Transverse colon (tissue), 4 donors: ENCODE results near the gene TFAP2A. TPM values are rescaled to one million over a fixed set of nuclear protein-coding genes. Genes with fewer than 3 reads are reported as not detected.

Source experiments
- DNase-seq: peaks from one replicate; pipeline ENCODE4 v3.0.0-alpha.2; 2019
- H3K27ac ChIP-seq, 4 donors: fragments of 200-600 bp; sonication (generic); 2 replicates each; pipeline ENCODE4 v1.5.1; 2016 to 2018; ENCODE audit warnings: inconsistent platforms in 4 of 4
- H3K27me3 ChIP-seq: fragments of 200-600 bp; sonication (generic); 2 replicates; pipeline ENCODE4 v1.5.1; 2017; ENCODE audit warnings: inconsistent platforms
- H3K36me3 ChIP-seq, 4 donors: fragments of 200-600 bp; sonication (generic); 2 replicates each; pipeline ENCODE4 v1.5.1; 2017 to 2019; ENCODE audit warnings: inconsistent platforms in 4 of 4
- H3K4me1 ChIP-seq, 4 donors: fragments of 200-600 bp; sonication (generic); 2 replicates each; pipeline ENCODE4 v1.5.1; 2017 to 2020; ENCODE audit warnings: inconsistent platforms in 4 of 4
- H3K4me3 ChIP-seq, 4 donors: fragments of 200-600 bp; sonication (generic); 1 replicate in 1 of 4; 2 replicates in 3 of 4; pipeline versions ENCODE4 v1.5.1 to v1.6.1; 2017 to 2019; ENCODE audit warnings: inconsistent platforms in 4 of 4
- H3K9me3 ChIP-seq, 2 donors: fragments of 200-600 bp; sonication (generic); 2 replicates each; pipeline ENCODE4 v1.5.1; 2017 to 2019; ENCODE audit warnings: inconsistent platforms in 2 of 2
- EP300 ChIP-seq: sonication (generic); formaldehyde crosslinking; IDR thresholded peaks from one replicate; pipeline ENCODE4 v1.6.1; 2017; ENCODE audit warnings: antibody characterized with exemption, low read depth
- POLR2A ChIP-seq: fragments of 450-650 bp; IDR thresholded peaks from one replicate; pipeline ENCODE4 v1.6.1; 2016; ENCODE audit warnings: antibody characterized with exemption, mild to moderate bottlenecking, moderate library complexity
- POLR2AphosphoS5 ChIP-seq, 3 donors: sonication (generic); formaldehyde crosslinking; IDR thresholded peaks; one replicate each; pipeline ENCODE4 v1.6.1; 2016; ENCODE audit warnings: antibody characterized with exemption in 3 of 3
- WGBS, 2 donors: methylation state at CpG; one replicate each; pipeline ENCODE4 v1.1.5; 2018; ENCODE audit warnings: low coverage in 1 of 2; 5-methylcytosine and 5-hydroxymethylcytosine counted together
- in situ Hi-C, 4 donors: fragments of 200-750 bp; cut with MboI; loops; one replicate each; pipeline versions ENCODE4 v1.15.0 to v1.15.1; 2017; ENCODE audit warnings: low sequenced_read_pairs in 3 of 4, low pct_ligation_motif_present in 1 of 4, low pct_unique_long_range_greater_than_20kb in 1 of 4
- intact Hi-C: fragments of 100-400 bp; cut with DNase I; formaldehyde crosslinking; loops from one replicate; pipeline ENCODE4 v1.15.1; 2023; ENCODE audit warnings: low total_unique reads
- total RNA-seq, 4 donors: library from RNA; depleted of rRNA; stranded (reverse); fragments of >200 nt; gene quantifications; one replicate each; pipeline ENCODE4 v1.1.0, GENCODE V29; 2016
- TF ChIP-seq, protein P1 (sequence below), 5 experiments: fragments of 200-600 bp in 3 of 5; fragments of 450-650 bp in 2 of 5; sonication (generic) in 3 of 5; IDR thresholded peaks; 1 replicate in 2 of 5; 2 replicates in 3 of 5; pipeline ENCODE4 v1.5.1; 2016 to 2017; ENCODE audit warnings: antibody characterized with exemption in 5 of 5, inconsistent platforms in 3 of 5, mild to moderate bottlenecking in 2 of 5, moderate library complexity in 1 of 5

Gene TFAP2A
- total RNA-seq, 4 donors from 2014 or later = not detected

GRCh38 chr6:10398446-10399218 is 16.2 kb downstream of the TFAP2A start:
- Histone ChIP-seq H3K4me1 (peaks cover 3 to 6% (median 5%) of the 10 kb centered on the region in 4 donors), H3K36me3 (no peaks in the 10 kb centered on the region), H3K9me3 (no peaks in the 10 kb centered on the region), H3K4me3 (no peak overlapping the region), H3K27me3 (peaks cover 99% of the 10 kb centered on the region), H3K27ac (no peak overlapping the region)
- no peak for DNase-seq
- no peak for TF ChIP-seq EP300
- intact Hi-C loops = no loop called here
- WGBS, 2 donors = 43 to 100% methylated on average over 1 to 20 of the region's 20 CpGs
- in situ Hi-C loops = no loop called here

DNA sequence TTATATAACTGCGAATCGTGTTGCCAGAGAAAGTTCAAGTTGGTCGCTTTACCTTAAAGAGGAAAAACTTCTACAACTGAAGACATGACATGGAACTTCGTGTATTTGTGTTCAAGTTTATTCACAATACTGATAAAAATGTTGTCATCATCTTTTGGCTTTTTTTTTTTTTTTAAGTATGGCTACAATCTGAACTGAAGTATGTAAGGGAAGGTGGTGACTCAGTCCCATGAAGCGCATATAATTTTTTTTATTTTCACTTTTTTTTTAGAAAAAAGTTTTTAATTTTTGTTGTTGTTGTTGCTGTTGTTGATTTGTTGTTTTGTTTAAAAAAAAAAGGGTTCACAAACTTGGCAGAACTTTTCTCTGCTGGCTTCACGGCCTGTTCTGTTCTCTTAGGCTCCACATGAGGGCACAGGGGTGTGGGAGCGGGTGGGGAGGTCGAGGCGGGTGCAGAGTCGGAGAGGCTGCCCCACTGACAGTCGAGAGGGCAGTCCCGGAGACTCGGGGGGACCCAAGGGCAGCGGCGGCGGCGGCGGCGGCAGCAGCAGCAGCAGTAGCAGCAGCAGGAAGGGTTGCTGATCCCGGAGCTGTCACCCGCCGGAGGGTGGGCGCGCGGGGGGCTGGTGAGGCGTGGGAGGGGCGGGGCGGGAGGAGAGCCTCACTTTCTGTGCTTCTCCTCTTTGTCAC is 17.0 kb downstream of the TFAP2A start:
- Histone ChIP-seq H3K27me3 (peaks cover 100% of the 10 kb centered on the region), H3K9me3 (no peaks in the 10 kb centered on the region), H3K36me3 (no peaks in the 10 kb centered on the region), H3K27ac (no peak overlapping the region), H3K4me3 (no peak overlapping the region), H3K4me1 (no peaks in the 10 kb centered on the region)
- WGBS, 2 donors = 33 to 53% methylated on average over 17 to 28 of the region's 28 CpGs
- TF ChIP-seq EP300 = no peak
- TF ChIP-seq, protein P1, sequence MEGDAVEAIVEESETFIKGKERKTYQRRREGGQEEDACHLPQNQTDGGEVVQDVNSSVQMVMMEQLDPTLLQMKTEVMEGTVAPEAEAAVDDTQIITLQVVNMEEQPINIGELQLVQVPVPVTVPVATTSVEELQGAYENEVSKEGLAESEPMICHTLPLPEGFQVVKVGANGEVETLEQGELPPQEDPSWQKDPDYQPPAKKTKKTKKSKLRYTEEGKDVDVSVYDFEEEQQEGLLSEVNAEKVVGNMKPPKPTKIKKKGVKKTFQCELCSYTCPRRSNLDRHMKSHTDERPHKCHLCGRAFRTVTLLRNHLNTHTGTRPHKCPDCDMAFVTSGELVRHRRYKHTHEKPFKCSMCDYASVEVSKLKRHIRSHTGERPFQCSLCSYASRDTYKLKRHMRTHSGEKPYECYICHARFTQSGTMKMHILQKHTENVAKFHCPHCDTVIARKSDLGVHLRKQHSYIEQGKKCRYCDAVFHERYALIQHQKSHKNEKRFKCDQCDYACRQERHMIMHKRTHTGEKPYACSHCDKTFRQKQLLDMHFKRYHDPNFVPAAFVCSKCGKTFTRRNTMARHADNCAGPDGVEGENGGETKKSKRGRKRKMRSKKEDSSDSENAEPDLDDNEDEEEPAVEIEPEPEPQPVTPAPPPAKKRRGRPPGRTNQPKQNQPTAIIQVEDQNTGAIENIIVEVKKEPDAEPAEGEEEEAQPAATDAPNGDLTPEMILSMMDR (IDR thresholded peaks at IDR 0.05) = no peak
- no peak for TF ChIP-seq POLR2AphosphoS5 (IDR thresholded peaks at IDR 0.05)
- no peak for TF ChIP-seq POLR2A
- DNase-seq = no peak
- intact Hi-C loops (no loop called here), in situ Hi-C loops (no loop called here)

- no peaks in the 10 kb centered on the region for H3K9me3 ChIP-seq
- in situ Hi-C loops = no loop called here
- no peak overlapping the region for H3K27ac ChIP-seq
- TF ChIP-seq, protein P1 (IDR thresholded peaks at IDR 0.05) = no peak
- TF ChIP-seq EP300 (no peak), POLR2A (no peak), POLR2AphosphoS5 (IDR thresholded peaks at IDR 0.05) (no peak)
- 38 to 55% methylated on average over 3 of the region's 3 CpGs for WGBS, 2 donors
- H3K4me1 ChIP-seq = no peaks in the 10 kb centered on the region
- H3K27me3 ChIP-seq = peaks cover 100% of the 10 kb centered on the region
- intact Hi-C loops = no loop called here
- DNase-seq = no peak
- no peak overlapping the region for H3K4me3 ChIP-seq
- H3K36me3 ChIP-seq = no peaks in the 10 kb centered on the region
Measured at GRCh38 chr6:10396785-10397184, 18.1 kb downstream of the TFAP2A start.

GRCh38 chr6:10395704-10396546 is 18.9 kb downstream of the TFAP2A start:
- Histone ChIP-seq H3K9me3 (no peaks in the 10 kb centered on the region), H3K4me3 (no peak overlapping the region), H3K27ac (no peak overlapping the region), H3K4me1 (no peaks in the 10 kb centered on the region), H3K27me3 (peaks cover 100% of the 10 kb centered on the region), H3K36me3 (no peaks in the 10 kb centered on the region)
- DNase-seq = no peak
- WGBS, 2 donors = 2 to 20% methylated on average over 7 to 14 of the region's 14 CpGs
- in situ Hi-C loops (no loop called here), intact Hi-C loops (no loop called here)
- no peak for TF ChIP-seq POLR2AphosphoS5 (IDR thresholded peaks at IDR 0.05)
- TF ChIP-seq EP300 = no peak
- no peak for TF ChIP-seq POLR2A
- TF ChIP-seq, protein P1 (IDR thresholded peaks at IDR 0.05) = no peak
